Activated gamma-delta T cell (primary cell): Measurements from ENCODE around the gene MBOAT1.
"Not testable (repeated sequence)": the region's sequence is repeated elsewhere in the genome, so short reads cannot be mapped to it uniquely, and the experiment has no call there.

Experiments used
- DNase-seq: peaks from one replicate; lab custom pipeline; 2025; lab: John Stamatoyannopoulos, UW

The MBOAT1 gene

DNA sequence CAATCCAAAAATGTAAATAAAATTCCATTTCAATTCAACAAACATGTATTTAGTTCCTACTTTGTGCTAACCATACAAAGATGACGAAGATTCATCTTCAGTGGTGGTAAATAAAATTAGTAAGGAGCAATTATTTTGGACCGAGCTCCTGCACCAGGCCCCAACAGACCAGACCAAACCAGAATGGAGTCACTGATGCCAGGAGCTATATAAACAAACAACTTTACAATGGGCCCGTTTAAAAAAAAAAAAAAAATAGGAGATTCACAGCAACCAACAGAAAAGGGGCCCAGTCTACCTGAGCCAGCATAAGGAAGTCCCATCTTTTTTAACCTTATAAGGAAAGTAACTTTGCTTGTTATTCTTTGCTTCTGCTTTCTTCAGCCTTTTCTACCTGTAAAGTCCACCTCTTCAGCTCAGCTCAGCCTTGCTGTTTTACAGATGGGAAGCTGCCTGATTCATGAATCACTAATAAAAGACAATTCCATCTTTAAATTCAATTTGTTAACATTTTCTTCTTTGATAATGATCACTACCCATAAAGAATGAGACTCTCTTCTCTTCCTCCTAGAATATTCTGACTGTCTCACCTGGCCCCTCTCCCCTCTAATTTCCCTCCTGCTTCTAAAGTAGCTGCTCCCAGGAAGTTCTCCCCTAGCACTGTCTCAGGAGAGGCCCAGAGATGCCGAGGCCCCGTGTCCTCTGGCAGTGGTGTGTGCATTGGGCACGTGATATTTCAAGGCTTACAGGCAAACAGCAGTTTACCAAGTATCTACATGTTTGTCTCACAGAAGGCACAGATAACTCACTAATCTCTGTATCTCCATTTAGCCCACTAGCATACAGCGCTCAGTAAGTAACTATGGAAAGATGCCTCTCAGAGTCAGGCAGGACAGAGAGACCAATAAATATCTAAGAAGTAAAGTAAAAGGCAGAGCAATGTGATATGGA is 8.4 kb downstream of the MBOAT1 start:
- DNase-seq, result no peak

DNA sequence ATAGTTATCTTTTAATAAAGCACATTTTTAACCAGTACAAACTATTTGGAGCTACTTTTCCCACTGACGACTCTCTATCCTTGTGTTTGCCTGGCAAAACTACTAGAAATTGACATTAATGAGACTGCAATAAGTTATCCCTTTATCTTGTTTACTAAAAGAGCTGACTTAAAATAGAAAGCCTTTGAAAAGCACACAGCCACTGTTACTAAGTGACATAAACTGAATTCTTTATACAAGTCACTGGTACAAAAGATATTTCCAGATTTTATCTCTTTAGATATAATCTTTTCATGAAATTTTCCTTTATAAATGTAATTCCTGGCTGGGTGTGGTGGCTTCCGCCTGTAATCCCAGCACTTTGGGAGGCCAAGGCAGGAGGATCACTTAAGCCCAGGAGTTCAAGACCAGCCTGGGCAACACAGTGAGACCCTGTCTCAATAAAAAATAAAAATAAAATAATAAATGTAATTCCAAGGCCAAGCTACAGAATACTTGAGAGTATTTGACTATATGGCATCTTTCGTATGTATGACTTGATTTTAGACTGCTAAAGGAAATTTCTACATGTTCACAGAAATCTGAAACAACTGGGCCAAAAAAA is 9.5 kb downstream of the MBOAT1 start:
- no peak for DNase-seq

DNA sequence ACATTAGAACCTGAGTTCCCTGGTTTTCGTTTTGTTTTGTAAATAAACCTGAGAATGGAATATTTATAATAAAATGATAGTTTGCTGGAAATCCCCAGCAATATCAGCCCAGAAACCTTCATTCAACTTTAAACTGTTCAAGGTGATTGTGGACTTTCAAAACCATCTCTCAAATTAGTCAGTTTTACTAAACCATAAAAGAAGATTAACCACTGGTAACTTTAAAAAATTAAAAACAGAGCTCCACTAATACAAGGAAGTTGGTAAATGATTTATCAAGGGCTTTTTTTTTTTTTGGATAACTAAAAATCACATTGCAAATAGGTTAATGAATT is 10.0 kb downstream of the MBOAT1 start:
- no peak for DNase-seq

DNA sequence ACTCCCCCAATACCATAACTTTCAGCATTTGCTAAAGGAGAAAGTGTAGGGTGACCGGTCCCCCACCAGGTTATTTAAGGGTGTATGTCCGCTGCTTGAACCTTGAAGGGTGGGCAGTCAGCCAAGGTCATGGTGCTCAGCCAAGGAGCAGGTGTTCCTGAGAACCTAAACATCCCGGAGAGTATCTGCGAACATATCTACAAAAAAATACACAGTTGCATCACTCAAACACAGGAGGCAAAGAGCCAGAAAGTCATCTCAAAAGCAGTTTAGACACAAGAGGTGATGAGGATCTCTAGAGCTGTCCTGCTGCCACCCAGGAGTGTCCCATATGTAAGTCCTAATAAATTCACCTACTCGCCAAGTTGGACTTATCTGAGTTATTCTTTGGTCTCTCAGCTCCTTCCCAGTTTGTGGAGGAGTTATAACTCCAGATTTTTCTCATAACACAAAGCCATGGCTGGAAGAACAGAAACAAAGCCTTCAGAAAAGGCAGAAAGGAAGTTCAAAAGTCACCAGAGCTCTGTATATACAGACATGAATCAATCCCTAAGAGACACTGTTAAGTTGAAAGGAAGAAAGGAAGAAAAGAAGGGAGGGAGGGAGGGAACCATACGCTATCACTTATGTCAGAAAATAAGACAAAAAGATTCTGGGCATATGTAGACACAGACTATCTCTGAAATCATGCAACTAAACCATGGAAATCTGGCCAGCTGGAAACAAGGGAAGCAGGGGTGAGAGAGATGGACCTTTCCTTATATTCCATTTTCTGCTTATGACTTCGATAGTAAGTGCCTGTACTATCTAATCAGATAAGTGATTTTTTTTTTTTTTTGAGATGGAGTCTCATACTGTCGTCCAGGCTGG is 11.3 kb downstream of the MBOAT1 start:
- DNase-seq, result no peak

DNA sequence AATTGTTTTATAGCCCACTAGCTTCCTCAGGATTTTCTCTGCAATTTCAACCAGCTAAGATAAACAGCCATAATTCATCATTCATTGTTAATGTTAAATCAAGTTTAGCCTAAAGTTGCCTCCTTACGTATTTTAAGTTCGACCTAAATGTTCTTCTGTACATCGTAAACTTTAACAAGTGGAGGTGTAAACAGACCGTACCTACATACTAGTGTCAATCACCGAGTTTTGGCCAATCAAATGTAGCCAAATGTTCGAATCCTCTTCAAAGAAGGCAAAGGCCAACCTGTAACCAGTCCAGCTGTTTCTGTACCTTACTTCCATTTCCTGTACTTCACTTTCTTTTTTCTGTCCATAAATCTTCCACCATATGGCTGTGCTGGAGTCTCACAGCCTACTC is 13.5 kb downstream of the MBOAT1 start:
- DNase-seq, result no peak

DNA sequence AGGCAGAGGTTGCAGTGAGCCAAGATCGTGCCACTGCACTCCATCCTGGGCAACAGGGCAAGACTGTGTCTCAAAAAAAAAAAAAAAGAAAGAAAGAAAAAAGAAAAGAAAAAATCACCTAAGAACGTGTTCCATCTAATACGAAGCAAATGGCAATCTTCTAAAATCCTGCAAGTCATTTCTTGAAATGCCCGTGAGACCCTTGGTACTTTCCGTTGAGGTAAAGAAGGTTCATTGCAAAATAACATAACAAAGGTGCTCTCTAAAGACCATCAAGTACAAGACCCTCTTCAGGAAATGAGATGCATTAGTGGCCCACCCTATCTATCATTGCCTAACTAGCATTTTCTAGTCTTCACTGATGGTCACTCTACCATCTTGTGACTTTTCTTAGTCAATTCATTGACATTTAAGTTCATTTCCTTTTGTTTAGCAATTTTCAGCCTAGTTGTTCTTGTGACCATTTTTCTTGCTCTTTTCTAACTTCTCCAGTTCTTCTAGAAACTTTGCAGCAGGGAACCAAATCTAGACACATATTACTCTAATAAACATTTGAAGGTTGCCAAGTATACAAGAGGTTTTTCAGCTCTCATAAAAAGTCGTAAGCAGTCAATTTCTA is 14.0 kb downstream of the MBOAT1 start:
- DNase-seq, result no peak

DNA sequence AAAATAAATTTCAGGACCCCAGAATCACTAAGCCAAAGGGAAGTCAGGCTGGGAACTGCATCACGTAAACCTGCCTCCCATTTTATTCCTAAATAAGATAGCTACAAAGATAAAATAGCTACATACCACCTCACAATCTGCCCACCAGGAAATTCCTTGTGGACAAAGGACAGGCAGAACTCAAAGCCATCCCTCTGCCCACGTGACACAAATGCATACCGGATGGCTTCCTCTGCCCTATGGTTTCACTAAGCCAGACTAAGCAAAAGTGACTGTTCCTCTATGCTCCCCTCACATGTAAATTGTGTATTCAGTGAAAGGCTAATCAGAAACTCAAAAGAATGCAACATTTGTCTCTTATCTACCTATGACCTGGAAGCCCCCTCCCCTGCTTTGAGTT is 15.0 kb downstream of the MBOAT1 start:
- no peak for DNase-seq

DNA sequence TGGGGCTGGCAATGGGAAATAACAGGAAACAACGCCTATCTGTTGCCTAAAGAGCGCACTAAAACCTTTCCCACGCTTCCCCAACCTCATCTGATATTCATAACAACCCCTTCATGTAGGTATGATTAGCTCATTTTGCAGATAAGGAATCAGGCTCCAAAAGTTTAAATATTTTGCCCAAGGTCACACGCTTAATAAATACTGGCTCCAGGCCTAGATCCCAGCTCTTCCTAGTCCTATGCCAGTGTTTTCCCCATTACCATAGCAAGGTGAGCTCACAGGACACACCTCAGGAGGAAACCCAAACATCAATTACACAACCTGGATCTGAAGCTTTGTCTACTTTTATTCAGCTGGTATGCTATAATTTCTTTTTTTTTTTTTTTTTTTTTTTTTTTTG is 19.6 kb downstream of the MBOAT1 start:
- DNase-seq, result no peak

DNA sequence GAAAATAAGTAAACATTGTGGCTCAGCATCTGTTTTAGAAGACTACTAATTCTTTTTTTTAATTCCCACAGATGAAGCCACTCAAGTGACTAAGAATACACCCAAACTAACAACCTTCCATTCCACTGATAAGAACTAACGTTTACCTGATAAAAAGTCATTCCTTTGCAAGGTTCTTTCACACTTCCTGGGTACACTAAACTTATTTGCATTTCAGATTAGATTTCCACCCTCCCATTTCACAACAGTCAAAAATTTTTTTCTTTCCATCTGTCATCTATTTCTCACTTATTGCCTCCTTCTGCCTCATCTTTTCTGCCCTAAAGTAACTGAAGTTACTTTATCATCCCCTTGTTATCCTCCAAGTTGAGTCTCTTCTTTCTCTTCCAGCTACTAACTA is 20.3 kb downstream of the MBOAT1 start:
- no peak for DNase-seq

DNA sequence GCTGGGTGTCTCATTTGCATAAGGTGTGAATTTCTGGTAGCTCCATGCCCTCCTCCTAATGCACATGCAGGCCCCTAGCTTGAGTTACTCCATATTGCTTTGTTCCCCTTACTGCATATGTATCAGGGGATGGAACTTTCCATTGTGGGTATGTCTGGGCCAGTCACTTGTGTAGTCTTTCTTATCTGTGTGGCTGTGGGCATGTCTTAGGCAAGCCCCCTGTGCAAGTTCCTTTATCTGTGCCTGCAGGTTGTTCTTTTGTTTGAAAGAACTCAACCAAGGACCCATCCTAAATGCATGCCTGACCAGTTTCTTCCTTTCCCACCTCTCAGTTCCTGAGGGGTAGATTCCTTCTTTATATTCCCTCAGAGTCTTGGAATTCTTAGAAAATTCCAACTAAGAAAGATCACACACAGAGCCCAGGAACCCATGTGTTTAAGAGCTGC is 23.6 kb downstream of the MBOAT1 start:
- DNase-seq, result no peak

DNA sequence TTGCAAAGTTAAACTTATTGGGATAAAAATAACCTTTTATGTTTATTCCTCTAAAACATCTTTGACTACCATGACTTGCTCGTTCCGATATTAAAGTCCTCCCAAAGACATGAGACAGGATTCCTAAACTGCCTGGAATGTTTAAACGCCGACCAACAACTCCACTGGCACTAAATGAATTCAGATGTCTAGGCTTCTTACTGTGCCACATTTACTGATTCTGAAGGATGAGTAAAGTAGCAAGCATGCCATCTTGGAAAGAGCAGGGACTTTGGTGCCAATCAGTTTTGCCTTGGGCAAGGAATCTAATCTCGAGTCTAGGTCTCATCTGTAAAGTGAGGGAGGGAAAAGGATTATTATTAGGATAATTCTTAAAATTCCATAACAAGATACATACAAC is 25.3 kb downstream of the MBOAT1 start:
- no peak for DNase-seq

DNA sequence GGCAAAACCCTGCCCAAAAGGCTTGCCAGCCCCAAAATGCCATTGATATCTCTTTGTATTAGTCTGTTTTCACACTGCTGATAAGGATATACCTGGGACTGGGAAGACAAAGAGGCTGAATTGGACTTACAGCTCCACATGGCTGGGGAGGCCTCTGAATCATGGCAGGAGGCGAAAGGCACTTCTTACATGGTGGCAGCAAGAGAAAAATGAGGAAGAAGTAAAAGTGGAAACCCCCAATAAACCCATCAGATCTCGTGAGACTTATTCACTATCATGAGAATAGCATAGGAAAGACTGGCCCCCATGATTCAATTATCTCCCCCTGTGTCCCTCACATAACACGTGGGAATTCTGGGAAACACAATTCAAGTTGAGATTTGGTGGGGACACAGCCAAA is 28.6 kb downstream of the MBOAT1 start:
- no peak for DNase-seq

DNA sequence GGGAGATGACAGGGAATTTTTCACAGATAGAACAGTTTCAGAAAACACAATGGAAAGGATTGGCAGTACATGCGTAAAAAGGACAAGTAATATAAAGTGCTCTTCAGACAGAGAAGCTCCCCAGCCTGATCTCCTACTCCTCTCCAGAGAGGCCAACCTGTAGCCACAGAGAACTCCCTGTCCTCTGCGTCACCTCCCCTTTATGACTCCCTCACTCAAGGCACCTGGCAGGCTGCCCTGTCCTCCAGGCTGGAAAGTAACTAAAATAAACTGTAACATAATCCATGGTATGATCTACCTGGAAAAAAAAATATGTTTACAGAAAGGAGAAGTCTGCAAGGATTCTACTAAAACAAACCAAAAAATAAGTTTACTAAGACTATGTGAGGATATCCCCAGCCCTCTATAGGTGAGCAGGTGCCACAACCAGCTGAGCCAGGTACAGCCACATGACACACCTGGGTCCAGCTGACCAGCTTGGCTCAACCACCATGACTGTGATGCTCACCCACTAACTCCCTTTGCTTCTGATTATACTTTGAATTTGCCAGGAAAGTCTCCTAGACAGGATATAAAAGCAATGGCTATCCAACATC is 29.2 kb downstream of the MBOAT1 start:
- DNase-seq, result no peak

DNA sequence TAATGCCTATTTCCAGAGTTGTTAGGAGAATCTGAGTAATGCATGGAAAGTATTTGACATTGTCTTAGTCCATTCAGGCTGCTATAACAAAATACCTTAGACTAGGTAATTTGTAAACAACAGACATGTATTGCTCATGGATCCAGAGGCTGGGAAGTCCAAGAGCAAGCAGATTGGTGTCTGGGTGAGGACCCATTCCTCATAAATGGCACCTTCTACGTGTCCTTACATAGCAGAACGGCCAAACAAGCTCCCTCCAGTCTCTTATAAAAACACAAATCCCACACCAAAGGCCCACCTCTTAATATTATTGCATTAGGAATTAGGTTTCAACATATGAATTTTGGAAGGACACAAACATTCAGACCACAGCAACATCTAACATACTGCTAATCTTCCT is 30.2 kb downstream of the MBOAT1 start:
- no peak for DNase-seq

DNA sequence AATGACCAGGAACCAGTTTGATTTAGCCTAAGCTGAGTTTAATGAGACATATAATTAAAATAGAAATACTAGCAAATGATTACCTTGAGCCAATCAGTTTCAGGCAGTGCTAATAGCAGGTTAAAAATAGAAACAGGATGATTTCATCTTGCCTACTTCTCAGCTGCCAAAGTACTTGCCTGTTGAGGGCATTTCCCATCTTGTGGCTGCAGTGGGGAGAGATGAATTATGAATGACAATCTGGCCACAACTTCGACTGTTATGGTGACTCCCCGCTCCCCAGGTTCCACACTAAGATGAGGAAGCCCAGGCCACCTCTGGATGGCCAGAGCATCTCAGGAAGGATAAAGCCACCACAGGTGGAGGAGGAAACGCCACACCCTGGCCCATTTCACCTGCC is 31.3 kb downstream of the MBOAT1 start:
- DNase-seq, result no peak

DNA sequence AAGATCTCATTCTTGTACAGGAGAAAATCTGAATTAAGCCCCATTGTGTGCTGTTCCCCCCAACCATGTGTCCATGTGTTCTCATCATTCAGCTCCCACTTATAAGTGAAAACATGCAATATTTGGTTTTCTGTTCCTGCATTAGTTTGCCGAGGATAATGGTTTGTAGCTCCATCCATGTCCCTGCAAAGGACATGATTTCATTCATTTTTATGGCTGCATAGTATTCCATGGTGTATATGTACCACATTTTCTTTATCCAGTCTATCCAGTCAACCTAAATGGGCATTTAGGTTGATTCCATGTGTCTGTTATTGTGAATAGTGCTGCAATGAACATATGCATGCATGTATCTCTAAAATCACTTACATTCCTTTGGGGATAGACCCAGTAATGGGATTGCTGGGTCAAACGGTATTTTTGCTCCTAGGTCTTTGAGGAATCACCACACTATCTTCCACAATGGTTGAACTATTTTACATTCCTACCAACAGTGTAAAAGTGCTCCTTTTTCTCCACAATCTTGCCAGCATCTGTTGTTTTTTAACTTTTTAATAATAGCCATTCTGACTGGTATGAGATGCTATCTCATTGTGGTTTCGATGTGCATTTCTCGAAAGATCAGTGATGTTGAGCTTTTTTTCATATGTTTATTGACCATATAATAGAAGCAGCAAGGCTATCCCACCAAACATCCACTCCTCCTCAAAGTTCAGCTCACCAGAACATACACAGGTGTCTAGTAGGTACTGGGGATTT is 32.8 kb downstream of the MBOAT1 start:
- DNase-seq, result not testable (repeated sequence)

DNA sequence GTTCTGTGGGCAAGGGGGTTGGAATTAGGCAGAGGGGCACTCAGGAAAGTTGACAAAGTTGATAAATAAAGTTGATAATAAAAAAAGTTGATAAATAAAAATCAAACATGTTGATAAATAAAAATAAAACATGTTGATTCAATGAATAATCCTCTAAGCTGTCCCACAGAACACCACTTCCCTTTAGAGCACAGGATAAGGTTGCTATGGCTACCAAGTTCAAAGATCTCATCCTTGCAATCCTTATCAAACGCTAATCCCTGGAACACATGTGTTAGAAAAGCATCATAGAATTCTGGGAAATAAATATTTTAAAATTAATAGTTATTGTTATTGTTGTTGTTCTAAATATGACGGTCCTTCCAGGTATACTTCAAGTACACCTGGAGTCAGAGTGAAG is 33.9 kb downstream of the MBOAT1 start:
- no peak for DNase-seq

DNA sequence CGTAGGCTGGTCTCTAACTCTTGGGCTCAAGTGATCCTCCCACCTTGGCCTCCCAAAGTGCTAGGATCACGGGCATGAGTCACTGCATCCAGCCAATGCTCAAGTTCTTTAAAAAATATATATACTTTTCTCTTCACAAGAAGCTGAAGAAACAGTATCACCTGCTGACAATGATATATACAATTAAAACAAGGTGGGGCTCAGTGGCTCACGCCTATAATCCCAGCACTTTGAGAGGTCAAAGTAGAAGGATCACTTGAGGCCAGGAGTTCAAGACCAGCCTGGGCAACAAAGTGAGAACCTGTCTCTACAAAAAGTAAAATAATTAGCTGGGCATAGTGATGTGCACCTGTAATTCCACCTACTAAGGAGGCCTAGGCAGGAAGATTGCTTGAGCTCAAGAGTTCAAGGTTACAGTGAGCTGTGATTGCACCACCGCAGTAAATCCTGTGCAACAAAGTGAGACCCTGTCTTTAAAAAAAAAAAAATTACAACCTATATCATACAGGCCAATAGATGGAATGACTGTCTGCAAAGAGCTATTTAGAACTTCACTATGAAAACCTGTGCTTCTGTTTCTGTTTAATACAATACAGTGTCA is 36.4 kb downstream of the MBOAT1 start:
- DNase-seq, result no peak

DNA sequence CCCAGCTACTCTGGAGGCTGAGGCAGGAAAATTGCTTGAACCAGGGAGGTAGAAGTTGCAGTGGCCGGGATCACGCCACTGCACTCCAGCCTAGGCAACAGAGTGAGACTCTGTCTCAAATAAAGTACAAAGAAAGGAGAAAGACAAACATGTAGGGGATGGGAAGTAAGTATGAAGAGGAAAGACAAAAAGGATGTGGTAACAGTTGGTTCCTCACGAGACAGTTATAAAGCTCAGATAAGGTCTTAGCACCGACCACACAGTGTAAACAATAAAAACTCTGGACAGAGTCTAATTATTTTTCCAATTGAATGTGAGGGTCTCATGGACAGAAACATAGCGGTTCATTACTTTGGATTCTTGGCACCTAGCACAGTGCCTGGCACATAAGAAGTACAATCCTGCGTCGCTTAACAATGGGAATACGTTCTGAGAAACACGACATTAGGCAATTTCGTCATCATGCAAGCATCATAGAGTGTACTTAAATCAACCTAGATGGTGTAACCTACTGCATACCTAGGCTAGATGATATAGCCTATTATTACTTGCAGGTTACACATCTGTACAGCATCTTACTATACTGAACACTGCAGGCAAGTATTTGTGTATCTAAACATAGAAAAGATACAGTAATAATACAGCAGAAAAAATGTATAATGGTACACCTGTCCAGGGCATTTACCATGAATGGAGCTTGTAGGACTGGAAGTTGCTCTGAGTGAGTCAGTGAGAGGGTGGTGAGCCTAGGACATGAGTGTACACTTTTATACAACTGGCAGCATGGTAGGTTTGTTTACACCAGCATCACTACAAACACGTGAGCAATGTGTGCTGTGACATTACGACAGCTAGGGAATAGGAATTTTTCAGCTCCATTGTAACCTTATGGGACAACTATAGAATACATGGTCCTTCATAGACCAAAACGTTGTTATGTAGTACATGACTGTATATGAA is 38.2 kb downstream of the MBOAT1 start:
- DNase-seq, result no peak
